HepG2 (cell line): Measurements from ENCODE around the gene ZNF507. TPM values are rescaled to one million over a fixed set of nuclear protein-coding genes. Genes with fewer than 3 reads are reported as not detected.
A peak's percentile ranks its signal among the peaks of the same experiment; 100 is the strongest.

Source experiments
- ASH2L ChIP-seq: fragments of 300-600, 200-600 bp; sonication (generic); IDR thresholded peaks from 2 replicates; pipeline ENCODE4 v1.7.0; 2017; ENCODE audit warnings: low read depth, mild to moderate bottlenecking, moderate library complexity, mixed read lengths, low read length; ENCODE audit not compliant: insufficient read length
- BCL6 ChIP-seq: IDR thresholded peaks from 2 replicates; pipeline ENCODE4 v1.6.1; 2016; ENCODE audit warnings: missing genetic modification reagents, missing compliant biosample characterization
- EED ChIP-seq: sonication (generic); formaldehyde crosslinking; IDR thresholded peaks from 2 replicates; pipeline ENCODE4 v1.5.0; 2020; ENCODE audit warnings: mild to moderate bottlenecking, missing genetic modification reagents
- FOSL2 ChIP-seq: sonication (generic); formaldehyde crosslinking; IDR thresholded peaks from 2 replicates; pipeline ENCODE4 v1.4.0; 2020; ENCODE audit warnings: missing genetic modification reagents
- HNF4A ChIP-seq: sonication (generic); formaldehyde crosslinking; IDR thresholded peaks from 2 replicates; pipeline ENCODE4 v1.4.0; 2020; ENCODE audit warnings: missing genetic modification reagents
- HNF4G ChIP-seq, 2 experiments: sonication (generic) in 1 of 2; formaldehyde crosslinking in 1 of 2; IDR thresholded peaks; 2 replicates each; pipeline versions ENCODE4 v1.4.0 to v1.6.1; 2011 to 2020; ENCODE audit warnings: borderline replicate concordance in 2 of 2, low read depth in 2 of 2, mild to moderate bottlenecking in 2 of 2, low read length in 1 of 2, missing genetic modification reagents in 1 of 2, moderate library complexity in 1 of 2
- KDM6A ChIP-seq: IDR thresholded peaks from 2 replicates; pipeline ENCODE4 v1.6.1; 2016; ENCODE audit warnings: low read depth
- MBNL3 ChIP-seq: fragments of 250-450 bp; sonication (Bioruptor Pico); conservative IDR thresholded peaks from 2 replicates; pipeline ENCODE4 v1.8.0; 2022; ENCODE audit warnings: mild to moderate bottlenecking, inconsistent platforms
- PHF21A ChIP-seq: sonication (generic); formaldehyde crosslinking; IDR thresholded peaks from 2 replicates; pipeline ENCODE4 v1.5.0; 2020; ENCODE audit warnings: mild to moderate bottlenecking, missing genetic modification reagents
- RARA ChIP-seq: IDR thresholded peaks from 2 replicates; pipeline ENCODE4 v1.6.1; 2016; ENCODE audit warnings: missing genetic modification reagents, missing compliant biosample characterization
- SALL1 ChIP-seq: sonication (generic); formaldehyde crosslinking; IDR thresholded peaks from 2 replicates; pipeline ENCODE4 v1.8.0; 2022; ENCODE audit warnings: mild to moderate bottlenecking, missing genetic modification reagents
- SALL2 ChIP-seq: sonication (generic); formaldehyde crosslinking; IDR thresholded peaks from 2 replicates; pipeline ENCODE4 v1.8.1; 2023; ENCODE audit warnings: mild to moderate bottlenecking, missing genetic modification reagents, inconsistent platforms
- SMAD1 ChIP-seq: sonication (generic); formaldehyde crosslinking; IDR thresholded peaks from 2 replicates; pipeline ENCODE4 v1.4.0; 2020; ENCODE audit warnings: missing genetic modification reagents, low read depth, mild to moderate bottlenecking, borderline replicate concordance
- SMARCC2 ChIP-seq: fragments of 450-650 bp; IDR thresholded peaks from 2 replicates; pipeline ENCODE4 v1.6.1; 2017; ENCODE audit warnings: antibody characterized with exemption, mild to moderate bottlenecking
- SNAPC2 ChIP-seq: sonication (generic); formaldehyde crosslinking; IDR thresholded peaks from 2 replicates; pipeline ENCODE4 v1.8.1; 2022; ENCODE audit warnings: mild to moderate bottlenecking, missing genetic modification reagents
- TOPORS ChIP-seq: sonication (generic); formaldehyde crosslinking; IDR thresholded peaks from 2 replicates; pipeline ENCODE4 v1.8.0; 2023; ENCODE audit warnings: mild to moderate bottlenecking, missing genetic modification reagents
- ZNF292 ChIP-seq: sonication (generic); formaldehyde crosslinking; IDR thresholded peaks from 2 replicates; pipeline ENCODE4 v1.8.1; 2022; ENCODE audit warnings: mild to moderate bottlenecking, low read depth, missing genetic modification reagents, borderline replicate concordance
- ZNF703 ChIP-seq: sonication (generic); formaldehyde crosslinking; IDR thresholded peaks from 2 replicates; pipeline ENCODE4 v1.5.1; 2020; ENCODE audit warnings: missing genetic modification reagents, mild to moderate bottlenecking, moderate library complexity, borderline replicate concordance
- polyA plus RNA-seq, 8 experiments: library from polyadenylated mRNA; depleted of rRNA in 3 of 8; stranded (reverse) in 7 of 8; unstranded in 1 of 8; fragments of >200 nt; fragmentation: Illumina TruSeq in 4 of 8; extraction: Trizol in 4 of 8; gene quantifications; 2 replicates each; pipeline versions ENCODE4 v1.2.1 to v1.2.3, GENCODE V29; 2011 to 2016; ENCODE audit warnings: low read depth in 4 of 8, missing spikeins in 1 of 8, mixed read lengths in 1 of 8; ENCODE audit not compliant: insufficient read depth in 1 of 8
- total RNA-seq, 5 experiments: library from RNA; depleted of rRNA; stranded (reverse); fragments of >200 nt; fragmentation: Illumina TruSeq; extraction: Trizol; gene quantifications; 2 replicates each; pipeline ENCODE4 v1.2.3, GENCODE V29; 2016; ENCODE audit warnings: low read depth in 1 of 5
- TF ChIP-seq, protein P1 (sequence below): sonication (generic); formaldehyde crosslinking; IDR thresholded peaks from 2 replicates; pipeline ENCODE4 v1.4.0; 2020; ENCODE audit warnings: missing genetic modification reagents, borderline replicate concordance
- TF ChIP-seq, protein P2 (sequence below): sonication (generic); formaldehyde crosslinking; IDR thresholded peaks from 2 replicates; pipeline ENCODE4 v1.5.0; 2020; ENCODE audit warnings: missing genetic modification reagents
- TF ChIP-seq, protein P3 (sequence below): IDR thresholded peaks from 2 replicates; pipeline ENCODE4 v1.6.1; 2012; ENCODE audit warnings: inconsistent platforms
- TF ChIP-seq, protein P4 (sequence below): sonication (generic); formaldehyde crosslinking; IDR thresholded peaks from 2 replicates; pipeline ENCODE4 v1.4.0; 2020; ENCODE audit warnings: missing genetic modification reagents
- TF ChIP-seq, protein P5 (sequence below), 2 experiments: fragments of 450-650 bp in 1 of 2; sonication (generic) in 1 of 2; formaldehyde crosslinking; IDR thresholded peaks; 2 replicates each; pipeline versions ENCODE4 v1.5.0 to v1.8.0; 2020 to 2022; ENCODE audit warnings: mild to moderate bottlenecking in 1 of 2, missing genetic modification reagents in 1 of 2
- TF ChIP-seq, protein P6 (sequence below): sonication (generic); formaldehyde crosslinking; IDR thresholded peaks from 2 replicates; pipeline ENCODE4 v1.8.0; 2023; ENCODE audit warnings: mild to moderate bottlenecking, missing genetic modification reagents

ZNF507 gene
- total and polyA plus RNA-seq, 2 of the 13 experiments (the other 11 are each of a cell fraction or from before 2014, with no cell fraction given), result 7.3 to 10.9 TPM

DNA sequence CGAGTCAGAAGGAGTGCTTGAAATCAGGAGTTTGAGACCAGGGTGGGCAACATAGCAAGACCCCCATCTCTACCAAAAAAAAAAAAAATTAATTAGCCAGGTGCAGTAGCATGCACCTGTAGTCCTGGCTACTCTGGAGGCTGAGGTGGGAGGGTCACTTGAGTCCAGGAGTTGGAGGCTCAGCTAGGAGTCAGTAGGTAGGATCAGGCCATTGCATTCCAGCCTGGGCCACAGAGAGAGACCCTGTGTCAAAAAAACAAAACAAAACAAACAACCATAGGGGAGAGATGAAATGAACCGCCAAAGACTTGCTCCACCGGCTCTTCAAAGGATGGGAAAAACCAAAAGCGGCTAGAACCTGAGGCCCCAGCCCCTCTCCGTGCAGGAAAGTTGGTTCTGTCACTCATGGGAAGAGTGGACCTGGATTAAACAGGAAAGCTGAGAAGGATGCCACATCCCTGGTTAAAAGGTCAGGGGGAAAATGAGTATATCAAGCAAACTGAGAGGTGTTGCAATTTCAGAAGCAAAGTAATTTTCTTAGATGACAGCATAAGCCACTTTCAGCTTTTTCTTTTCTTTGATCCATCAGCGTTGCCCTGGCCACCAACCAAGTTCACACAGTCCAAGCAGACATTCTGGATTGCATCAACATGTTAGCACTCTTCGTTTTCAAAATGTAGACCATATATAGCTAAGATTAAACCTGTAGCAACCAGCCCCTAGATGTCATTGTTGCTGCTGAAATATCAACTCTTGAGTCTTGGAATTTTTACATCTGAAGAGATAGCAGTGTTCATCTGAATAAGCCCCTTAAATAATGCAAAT, 8.9 kb upstream of the ZNF507 start (continued):
- TF ChIP-seq ZNF292 (CRISPR knock-in tag), result peak; percentile 46; the same call in 1 of the 2 replicates
- TF ChIP-seq SALL2 (CRISPR knock-in tag), result no peak
- peak; percentile 12; the same call in 1 of the 2 replicates for TF ChIP-seq HNF4A (CRISPR knock-in tag)
- no peak for TF ChIP-seq TOPORS
- TF ChIP-seq SNAPC2 (CRISPR knock-in tag), result no peak
- peak; percentile 64; the same call in 1 of the 2 replicates for TF ChIP-seq RARA (CRISPR knock-in tag)
- peak; percentile 53 for TF ChIP-seq SALL1 (CRISPR knock-in tag)
- no peak for TF ChIP-seq SMAD1
- no peak; the same call in 1 of the 2 replicates for TF ChIP-seq HNF4G (IDR thresholded peaks at IDR 0.05; ENCODE audit: borderline replicate concordance, low read depth, low read length)
- no peak for TF ChIP-seq HNF4G (CRISPR knock-in tag; IDR thresholded peaks at IDR 0.05; ENCODE audit: borderline replicate concordance, low read depth)
- no peak for TF ChIP-seq EED (CRISPR knock-in tag)
- peak; percentile 78 for TF ChIP-seq BCL6 (CRISPR knock-in tag)
- TF ChIP-seq, protein P1, sequence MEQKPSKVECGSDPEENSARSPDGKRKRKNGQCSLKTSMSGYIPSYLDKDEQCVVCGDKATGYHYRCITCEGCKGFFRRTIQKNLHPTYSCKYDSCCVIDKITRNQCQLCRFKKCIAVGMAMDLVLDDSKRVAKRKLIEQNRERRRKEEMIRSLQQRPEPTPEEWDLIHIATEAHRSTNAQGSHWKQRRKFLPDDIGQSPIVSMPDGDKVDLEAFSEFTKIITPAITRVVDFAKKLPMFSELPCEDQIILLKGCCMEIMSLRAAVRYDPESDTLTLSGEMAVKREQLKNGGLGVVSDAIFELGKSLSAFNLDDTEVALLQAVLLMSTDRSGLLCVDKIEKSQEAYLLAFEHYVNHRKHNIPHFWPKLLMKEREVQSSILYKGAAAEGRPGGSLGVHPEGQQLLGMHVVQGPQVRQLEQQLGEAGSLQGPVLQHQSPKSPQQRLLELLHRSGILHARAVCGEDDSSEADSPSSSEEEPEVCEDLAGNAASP (CRISPR knock-in tag), result peak; percentile 18; the same call in 1 of the 2 replicates
- TF ChIP-seq, protein P2, sequence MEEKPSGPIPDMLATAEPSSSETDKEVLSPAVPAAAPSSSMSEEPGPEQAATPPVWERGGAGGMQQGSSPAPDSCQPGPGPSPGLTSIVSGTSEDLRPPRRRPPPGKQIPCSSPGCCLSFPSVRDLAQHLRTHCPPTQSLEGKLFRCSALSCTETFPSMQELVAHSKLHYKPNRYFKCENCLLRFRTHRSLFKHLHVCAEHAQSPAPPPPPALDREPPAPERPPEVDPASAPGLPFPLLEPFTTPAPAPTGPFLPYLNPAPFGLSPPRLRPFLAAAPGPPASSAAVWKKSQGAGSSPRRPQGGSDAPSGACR (CRISPR knock-in tag), result no peak
- TF ChIP-seq FOSL2 (CRISPR knock-in tag), result peak; percentile 52
- TF ChIP-seq KDM6A, result peak; percentile 32; the same call in 1 of the 2 replicates
- TF ChIP-seq ZNF703 (CRISPR knock-in tag), result 0 out of 2 replicates have a peak, but pooled peaks have one; percentile 24
- TF ChIP-seq PHF21A (CRISPR knock-in tag), result 0 out of 2 replicates have a peak, but pooled peaks have one; percentile 24
- TF ChIP-seq, protein P3, sequence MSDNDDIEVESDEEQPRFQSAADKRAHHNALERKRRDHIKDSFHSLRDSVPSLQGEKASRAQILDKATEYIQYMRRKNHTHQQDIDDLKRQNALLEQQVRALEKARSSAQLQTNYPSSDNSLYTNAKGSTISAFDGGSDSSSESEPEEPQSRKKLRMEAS, result no peak
- TF ChIP-seq ASH2L, result peak; percentile 29
- TF ChIP-seq, protein P4, sequence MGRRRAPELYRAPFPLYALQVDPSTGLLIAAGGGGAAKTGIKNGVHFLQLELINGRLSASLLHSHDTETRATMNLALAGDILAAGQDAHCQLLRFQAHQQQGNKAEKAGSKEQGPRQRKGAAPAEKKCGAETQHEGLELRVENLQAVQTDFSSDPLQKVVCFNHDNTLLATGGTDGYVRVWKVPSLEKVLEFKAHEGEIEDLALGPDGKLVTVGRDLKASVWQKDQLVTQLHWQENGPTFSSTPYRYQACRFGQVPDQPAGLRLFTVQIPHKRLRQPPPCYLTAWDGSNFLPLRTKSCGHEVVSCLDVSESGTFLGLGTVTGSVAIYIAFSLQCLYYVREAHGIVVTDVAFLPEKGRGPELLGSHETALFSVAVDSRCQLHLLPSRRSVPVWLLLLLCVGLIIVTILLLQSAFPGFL (CRISPR knock-in tag), result no peak
- no peak for TF ChIP-seq MBNL3 (CRISPR knock-in tag)
- TF ChIP-seq, protein P5, sequence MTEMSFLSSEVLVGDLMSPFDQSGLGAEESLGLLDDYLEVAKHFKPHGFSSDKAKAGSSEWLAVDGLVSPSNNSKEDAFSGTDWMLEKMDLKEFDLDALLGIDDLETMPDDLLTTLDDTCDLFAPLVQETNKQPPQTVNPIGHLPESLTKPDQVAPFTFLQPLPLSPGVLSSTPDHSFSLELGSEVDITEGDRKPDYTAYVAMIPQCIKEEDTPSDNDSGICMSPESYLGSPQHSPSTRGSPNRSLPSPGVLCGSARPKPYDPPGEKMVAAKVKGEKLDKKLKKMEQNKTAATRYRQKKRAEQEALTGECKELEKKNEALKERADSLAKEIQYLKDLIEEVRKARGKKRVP (CRISPR knock-in tag; IDR thresholded peaks at IDR 0.05), result peak in 1 of 2 experiments; percentile 63; a peak in 2 of 4 replicates
- no peak for TF ChIP-seq SMARCC2
- TF ChIP-seq, protein P6, sequence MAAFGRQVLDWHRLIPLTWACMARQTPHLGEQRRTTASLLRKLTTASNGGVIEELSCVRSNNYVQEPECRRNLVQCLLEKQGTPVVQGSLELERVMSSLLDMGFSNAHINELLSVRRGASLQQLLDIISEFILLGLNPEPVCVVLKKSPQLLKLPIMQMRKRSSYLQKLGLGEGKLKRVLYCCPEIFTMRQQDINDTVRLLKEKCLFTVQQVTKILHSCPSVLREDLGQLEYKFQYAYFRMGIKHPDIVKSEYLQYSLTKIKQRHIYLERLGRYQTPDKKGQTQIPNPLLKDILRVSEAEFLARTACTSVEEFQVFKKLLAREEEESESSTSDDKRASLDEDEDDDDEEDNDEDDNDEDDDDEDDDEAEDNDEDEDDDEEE (CRISPR knock-in tag), result no peak
